HL-60 (cell line): Measurements from ENCODE around the gene KAT6B.

Experiments
- CTCF ChIP-seq: IDR thresholded peaks from one replicate; pipeline ENCODE4 v1.5.1; 2011; ENCODE audit warnings: low read length, control low read depth, inconsistent platforms; ENCODE audit not compliant: insufficient read depth
- GABPA ChIP-seq: IDR thresholded peaks from 2 replicates; pipeline ENCODE4 v1.6.1; 2012; ENCODE audit warnings: low read depth
- POLR2AphosphoS5 ChIP-seq: IDR thresholded peaks from 2 replicates; pipeline ENCODE4 v1.6.1; 2012; ENCODE audit warnings: low read depth
- REST ChIP-seq: IDR thresholded peaks from 2 replicates; pipeline ENCODE4 v1.6.1; 2012; ENCODE audit warnings: low read depth; ENCODE audit not compliant: insufficient replicate concordance

- no peak for TF ChIP-seq CTCF
- no peak for TF ChIP-seq GABPA
- TF ChIP-seq POLR2AphosphoS5 = no peak
- no peak for TF ChIP-seq REST
Observed at GRCh38 chr10:74794531-74794930, 31.9 kb upstream of the KAT6B start.
